ENCODE data around the gene LPIN3.

Gene LPIN3

GRCh38 chr20:41329435-41330342, 10.9 kb upstream of the LPIN3 start:
- DNase-seq, result peak; percentile 82

DNA sequence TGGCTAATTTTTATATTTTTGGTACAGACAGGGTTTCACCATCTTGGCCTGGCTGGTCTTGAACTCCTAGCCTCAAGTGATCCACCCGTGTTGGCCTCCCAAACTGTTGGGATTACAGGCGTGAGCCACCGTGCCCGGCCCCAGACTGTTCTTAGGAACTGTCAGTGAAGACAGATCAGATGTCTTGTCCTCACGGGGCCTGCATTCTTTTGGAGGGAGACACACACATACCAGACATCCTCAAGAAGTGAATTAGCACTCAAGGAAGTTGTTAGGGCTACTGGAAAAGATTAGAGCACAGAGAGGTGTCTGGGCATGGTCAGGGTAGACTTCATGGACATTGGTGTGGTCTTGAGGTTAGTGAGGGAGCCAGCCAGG, 10.3 kb upstream of the LPIN3 start:
- DNase-seq, result no peak

- DNase-seq, result no peak
These were observed 9.7 kb upstream of the LPIN3 start for GRCh38 chr20:41330941-41331340.

DNA sequence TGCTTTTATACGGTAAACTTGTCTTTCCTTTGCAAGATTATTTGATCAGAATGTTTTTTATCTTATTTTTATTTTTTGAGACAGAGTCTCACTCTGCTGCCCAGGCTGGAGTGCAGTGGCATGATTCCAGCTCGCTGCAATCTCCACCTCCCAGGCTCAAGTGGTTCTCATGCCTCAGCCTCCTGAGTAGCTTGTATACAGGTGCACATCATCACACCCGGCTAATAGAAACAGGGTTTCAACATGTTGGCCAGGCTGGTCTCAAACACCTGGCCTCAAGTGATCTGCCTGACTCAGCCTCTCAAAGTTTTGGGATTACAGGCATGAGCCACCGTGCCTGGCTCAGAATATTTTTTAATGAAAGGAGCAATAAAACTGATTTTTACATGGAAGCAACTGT, 8.9 kb upstream of the LPIN3 start:
- DNase-seq, result no peak

GRCh38 chr20:41334036-41334435, 6.6 kb upstream of the LPIN3 start:
- no peak for DNase-seq

DNA sequence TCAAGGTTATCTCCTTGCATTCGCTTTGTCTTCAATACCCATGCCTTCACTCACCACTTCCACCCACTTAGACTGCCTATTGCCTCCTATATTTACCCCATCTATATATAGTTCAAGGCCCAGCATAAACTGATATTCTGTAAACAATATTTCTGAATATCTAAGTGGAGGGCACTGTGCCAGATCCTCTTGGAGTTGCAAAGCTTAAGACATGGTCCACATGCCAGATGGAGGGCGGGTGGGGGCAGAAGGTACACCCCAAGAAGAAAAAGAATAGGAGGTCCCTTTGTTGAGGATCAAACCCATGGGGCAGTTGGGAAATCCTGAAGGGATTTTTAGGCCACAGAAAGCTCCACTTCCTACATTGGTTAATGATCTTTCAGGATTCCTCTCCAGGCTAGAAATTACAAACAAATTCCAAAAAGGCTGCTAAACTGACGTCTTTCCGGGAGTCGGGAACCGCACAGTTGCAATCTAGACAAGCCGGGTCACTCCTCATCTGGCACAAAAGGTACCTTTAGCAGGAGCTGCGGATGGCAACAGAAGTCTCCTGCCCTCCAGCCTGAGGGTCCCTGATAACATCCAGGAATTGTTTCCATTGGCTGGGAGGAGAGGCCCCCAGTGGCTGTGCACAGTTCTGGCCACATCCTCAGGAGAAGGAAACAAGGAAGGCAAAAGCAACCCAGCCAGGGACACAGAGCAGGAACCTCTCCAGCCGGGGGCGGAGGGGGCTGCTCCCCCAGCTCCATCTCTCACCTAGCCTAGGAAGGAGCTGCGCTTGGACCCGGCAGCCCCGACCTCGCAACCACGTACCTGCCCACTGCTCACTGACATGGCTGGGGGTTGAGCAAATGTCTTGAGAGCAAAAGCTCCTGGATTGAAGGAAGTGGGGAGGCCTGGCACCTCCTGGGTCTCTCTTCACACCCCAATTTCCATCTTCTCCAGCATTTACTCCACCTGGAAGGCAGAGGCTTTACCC, 5.9 kb upstream of the LPIN3 start:
- DNase-seq, result no peak

DNA sequence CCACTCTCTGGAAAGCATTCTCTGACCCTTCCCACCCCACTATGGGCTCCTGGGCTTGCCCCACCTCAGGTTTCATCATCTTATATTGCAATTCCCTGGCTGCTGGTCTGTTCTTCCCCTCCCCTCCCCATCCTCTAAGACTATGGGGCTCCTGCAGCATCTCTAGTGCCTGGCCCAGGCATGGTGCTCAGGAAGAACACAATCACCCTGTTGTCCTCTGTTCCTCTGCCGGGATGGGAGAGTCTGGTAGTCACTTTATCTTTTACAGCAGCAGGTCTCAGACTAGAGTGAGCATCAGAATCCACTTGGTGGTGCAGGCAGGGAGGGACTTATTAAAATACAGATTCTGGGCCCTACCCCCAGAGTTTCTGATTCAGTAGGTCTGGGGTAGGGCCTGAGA, 5.0 kb upstream of the LPIN3 start:
- no peak for DNase-seq

GRCh38 chr20:41336711-41337492, 3.7 kb upstream of the LPIN3 start:
- no peak for DNase-seq

GRCh38 chr20:41339957-41340326, 679 bp upstream of the LPIN3 start:
- peak; percentile 85 for DNase-seq

GRCh38 chr20:41342474-41343464, 2.1 kb downstream of the LPIN3 start:
- no peak for DNase-seq

- DNase-seq, result no peak
These were observed 3.9 kb downstream of the LPIN3 start for GRCh38 chr20:41344477-41344876.

DNA sequence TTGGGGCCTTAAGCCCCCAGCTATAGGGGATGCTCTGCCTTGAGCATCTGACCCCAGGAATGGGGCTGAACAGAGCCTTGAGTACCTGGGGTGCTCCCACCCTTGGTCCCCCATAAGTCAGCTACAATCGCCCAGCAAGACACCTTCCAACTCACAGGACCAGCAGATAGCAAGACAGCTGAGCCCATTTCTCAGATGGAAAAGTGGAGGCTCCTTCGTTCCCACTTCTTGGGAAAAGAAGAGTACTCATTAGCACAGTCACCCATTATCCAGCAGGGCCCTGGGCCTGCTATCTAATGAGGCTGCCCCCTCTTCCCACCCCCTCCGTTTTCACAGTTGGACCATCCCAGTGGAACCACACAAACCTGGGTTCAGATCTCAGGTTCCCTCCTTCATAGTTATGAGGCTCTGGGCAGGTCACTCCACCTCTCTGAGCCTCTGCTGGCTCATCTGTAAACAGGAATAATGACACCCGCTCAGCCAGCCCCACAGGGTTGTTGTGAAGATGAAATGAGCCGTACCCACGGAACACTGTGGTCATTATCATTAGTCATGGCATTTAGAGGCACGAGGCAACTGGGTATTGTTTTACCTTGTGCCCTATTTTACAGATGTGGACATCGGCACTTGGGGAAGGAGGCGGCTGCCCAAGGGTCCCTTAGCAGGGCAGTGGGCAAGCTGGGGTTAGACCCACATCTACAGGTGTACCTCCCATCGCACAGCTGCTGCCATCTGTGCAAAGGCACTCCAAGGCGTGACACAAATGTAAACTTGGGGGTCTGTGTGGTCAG, 4.5 kb downstream of the LPIN3 start:
- no peak for DNase-seq

DNA sequence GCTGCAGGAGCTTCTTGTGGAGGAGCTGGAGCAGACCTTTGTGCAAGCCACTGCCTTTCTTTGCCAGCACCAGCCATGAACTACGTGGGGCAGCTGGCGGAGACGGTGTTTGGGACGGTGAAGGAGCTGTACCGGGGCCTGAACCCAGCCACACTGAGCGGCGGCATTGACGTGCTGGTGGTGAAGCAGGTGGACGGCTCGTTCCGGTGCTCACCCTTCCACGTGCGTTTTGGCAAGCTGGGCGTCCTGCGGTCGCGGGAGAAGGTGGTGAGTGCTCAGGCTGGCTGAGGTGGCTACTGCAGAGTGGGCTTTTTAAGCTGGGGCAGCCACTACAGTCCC, 5.1 kb downstream of the LPIN3 start:
- DNase-seq, result no peak

GRCh38 chr20:41347523-41348429, 7.2 kb downstream of the LPIN3 start:
- peak; percentile 61 for DNase-seq

DNA sequence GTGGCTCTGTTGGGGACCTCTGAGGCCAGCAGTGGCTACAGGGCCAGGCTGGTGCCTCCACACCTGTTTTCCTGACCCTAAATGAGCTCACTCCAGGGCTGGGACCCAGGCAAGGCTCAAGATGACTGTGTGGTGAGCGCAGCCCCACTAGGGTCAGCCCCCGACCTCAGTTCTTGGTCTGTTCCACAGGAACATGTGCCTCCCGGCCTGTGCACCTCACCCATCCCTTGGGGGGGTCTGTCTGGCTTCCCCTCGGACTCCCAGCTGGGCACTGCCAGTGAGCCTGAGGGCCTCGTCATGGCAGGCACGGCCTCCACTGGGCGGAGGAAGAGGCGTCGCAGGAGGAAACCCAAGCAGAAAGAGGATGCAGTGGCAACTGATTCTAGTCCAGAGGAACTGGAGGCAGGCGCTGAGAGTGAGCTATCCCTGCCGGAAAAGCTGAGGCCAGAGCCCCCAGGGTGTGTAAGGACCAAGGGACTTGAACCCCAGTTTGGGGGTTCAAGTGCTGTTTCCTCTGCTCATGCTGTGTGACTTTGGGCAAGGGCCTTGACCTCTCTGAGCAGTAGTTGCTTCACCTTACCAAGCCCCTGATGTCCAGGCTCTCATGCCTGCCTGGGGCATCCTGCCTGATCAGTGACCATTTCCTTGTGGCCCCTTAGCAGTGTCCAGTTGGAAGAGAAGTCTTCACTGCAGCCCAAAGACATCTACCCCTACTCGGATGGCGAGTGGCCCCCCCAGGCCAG, 8.0 kb downstream of the LPIN3 start:
- no peak for DNase-seq

GRCh38 chr20:41349266-41349665, 8.6 kb downstream of the LPIN3 start:
- DNase-seq, result no peak

DNA sequence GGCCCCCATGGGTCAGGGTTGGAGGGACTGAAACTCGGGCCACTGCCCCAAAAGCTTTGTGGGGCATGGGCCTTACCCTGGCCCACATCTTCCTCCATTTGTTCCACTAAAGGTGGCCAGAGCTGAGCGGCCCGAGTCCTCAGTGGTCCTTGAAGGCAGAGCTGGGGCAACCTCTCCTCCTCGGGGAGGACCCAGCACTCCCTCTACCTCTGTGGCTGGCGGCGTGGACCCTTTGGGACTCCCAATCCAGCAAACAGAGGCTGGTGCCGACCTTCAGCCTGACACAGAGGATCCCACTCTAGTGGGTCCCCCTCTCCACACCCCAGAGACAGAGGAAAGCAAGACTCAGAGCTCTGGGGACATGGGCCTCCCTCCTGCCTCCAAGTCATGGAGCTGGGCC, 9.3 kb downstream of the LPIN3 start:
- no peak for DNase-seq

DNA sequence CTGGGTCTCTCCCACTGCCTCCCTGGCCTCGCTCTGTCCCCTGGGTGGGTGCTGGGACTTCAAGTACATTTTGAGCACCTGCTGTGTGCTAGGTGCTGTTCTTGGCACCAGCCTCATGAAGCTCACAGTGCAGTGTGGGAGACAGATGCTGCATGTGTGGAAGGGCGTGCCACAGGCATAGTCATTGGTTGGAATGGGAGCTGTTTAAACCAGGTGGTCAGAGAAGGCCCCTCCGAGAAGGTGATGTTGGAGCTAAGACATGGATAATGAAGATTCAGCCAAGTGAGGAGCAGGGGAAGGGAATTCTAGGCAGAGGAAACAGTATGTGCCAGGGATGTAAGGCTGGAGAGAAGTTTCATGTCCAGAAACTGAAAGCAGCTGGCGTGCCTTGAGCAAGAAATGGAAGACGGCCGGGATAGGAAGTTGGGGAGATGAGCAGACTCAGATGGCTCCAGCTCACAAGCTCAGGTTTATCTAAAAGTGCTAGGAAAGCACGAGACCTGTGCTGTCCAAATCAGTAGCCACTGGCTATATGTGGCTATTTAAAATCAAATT, 9.9 kb downstream of the LPIN3 start:
- DNase-seq, result no peak

DNA sequence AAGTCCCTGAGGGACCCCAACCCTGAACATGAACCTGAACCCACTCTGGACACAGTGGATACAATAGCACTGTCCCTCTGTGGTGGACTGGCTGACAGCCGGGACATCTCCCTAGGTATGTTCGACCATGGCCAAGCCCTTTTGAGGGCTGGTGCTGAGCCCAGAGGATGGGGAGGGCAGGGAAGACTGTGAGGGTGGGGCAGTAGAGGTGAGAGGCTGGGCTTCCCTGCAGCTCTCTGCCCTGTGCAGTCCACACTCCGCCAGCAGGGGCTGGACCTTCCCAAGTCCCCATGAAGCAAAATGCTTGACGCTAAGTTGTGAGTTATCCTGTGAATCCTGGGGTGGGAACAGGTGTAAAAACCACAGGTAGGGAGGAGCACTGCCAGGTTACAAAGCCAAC, 11.5 kb downstream of the LPIN3 start:
- DNase-seq, result no peak

Measured in femur (tissue), 1 donor.